ENCODE data around the gene REV1.

DNA sequence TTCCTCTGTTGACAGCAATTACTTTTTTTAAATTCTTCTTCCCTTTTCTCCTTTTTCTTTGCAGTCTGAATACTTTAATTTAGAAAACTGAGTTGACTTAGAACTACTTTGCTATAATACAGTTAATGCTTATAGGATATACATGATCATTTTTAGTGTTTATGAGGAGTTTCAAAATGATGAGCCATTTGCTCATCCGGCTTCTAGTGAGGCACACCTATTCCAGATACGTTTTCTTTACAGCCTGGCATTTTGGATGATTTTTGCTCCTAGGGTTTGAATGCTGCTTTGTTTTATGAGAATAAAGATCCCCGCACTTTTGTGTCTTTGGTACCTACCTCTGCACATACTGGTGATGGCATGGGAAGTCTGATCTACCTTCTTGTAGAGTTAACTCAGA, 99.9 kb downstream of the REV1 start:
- TF ChIP-seq EP300 (IDR thresholded peaks at IDR 0.05) (no peak), POLR2A (IDR thresholded peaks at IDR 0.05) (no peak)
- TF ChIP-seq, protein P1, sequence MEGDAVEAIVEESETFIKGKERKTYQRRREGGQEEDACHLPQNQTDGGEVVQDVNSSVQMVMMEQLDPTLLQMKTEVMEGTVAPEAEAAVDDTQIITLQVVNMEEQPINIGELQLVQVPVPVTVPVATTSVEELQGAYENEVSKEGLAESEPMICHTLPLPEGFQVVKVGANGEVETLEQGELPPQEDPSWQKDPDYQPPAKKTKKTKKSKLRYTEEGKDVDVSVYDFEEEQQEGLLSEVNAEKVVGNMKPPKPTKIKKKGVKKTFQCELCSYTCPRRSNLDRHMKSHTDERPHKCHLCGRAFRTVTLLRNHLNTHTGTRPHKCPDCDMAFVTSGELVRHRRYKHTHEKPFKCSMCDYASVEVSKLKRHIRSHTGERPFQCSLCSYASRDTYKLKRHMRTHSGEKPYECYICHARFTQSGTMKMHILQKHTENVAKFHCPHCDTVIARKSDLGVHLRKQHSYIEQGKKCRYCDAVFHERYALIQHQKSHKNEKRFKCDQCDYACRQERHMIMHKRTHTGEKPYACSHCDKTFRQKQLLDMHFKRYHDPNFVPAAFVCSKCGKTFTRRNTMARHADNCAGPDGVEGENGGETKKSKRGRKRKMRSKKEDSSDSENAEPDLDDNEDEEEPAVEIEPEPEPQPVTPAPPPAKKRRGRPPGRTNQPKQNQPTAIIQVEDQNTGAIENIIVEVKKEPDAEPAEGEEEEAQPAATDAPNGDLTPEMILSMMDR (IDR thresholded peaks at IDR 0.05) = no peak
